ENCODE data around the gene DPP7. TPM values are rescaled to one million over a fixed set of nuclear protein-coding genes. Genes with fewer than 3 reads are reported as not detected.
A peak's percentile ranks its signal among the peaks of the same experiment; 100 is the strongest.

DPP7 gene
- total RNA-seq (2014; rRNA removed; shearing (Covaris generic)) (173 and 182 TPM in 2 replicates), total RNA-seq (2022) (154 TPM in 2 replicates), Bru-seq, nascent RNA (percentile 52 among the genes with signal in this experiment), BruChase-seq, experiment 1, labeled RNA remaining after a 6-hour chase (percentile 72 among the genes with signal in this experiment), BruChase-seq, experiment 2, labeled RNA remaining after a 2-hour chase (percentile 65 among the genes with signal in this experiment)
- long read RNA-seq, transcript DPP7-201 (13 exons, 1,590 nt), result major isoform, 75 of 278 reads
- long read RNA-seq, partial matches to known transcripts, result 60 of 278 reads
- long read RNA-seq, other reads (novel, unspliced or antisense), result 140 of 278 reads

DNA sequence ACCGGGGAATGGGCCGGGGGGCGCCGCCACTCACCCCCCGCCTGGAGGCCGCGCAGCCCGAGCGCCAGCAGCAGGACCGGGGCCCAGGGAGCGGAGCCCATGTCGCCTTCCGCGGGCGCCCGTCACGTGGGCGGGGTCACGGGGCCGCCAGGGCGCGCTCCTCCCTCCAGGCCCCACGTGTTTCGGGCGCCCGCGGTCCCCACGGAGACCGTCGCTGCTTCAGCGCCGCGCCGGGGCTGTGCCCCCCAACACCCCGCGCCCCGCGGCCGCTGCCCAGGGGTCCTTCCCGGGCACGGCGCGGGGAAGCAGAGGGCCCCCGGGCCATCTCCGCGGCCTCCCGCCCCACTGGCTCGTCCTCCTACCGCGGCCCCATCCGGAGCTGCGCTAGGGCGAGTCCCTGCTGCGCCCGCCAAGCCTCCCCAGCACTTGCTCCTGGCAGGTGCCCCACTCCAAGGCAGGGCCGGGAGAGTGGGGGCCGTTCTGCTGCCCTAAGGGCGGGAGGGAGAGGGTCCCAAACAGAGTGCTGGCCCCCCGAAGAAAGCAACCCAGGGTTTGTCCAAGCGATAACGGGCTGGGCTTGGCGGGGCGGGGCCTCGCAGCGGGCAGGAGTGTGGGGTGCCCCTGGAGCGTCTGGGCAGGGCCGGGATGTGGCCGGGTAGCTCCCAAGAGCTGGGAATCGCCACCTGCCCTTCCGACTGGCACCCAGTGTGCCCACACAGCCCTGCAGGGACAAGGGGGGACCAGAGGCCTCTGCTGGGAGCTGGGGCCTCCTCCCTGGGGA is at the start of gene DPP7:
Gene DPP7 (minus strand): TSS at position 121 of the 781 bp plus-strand sequence. CDS start 20 bp downstream, at position 101.
- no TSS peak for BruUV-seq (replicated peaks)

DNA sequence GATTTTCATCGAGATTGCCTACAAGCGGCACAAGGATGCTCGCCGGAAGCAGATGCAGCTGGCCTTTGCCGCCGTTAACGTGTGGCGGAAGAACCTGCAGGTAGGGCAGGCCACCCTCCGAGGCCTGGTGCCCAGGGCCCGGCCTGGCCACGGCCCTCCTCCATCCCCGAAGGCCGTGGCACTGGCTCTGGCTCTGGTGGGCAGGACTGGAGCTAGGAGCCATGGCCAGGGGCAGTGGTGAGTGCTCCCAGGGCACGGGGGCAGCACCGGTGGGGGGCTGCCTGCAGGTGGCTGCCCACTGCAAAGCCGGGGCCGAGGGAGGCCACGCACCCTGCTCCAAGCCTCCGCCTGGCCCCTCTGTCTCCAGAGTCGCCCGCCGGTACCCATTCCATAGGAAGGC is 49.3 kb upstream of the DPP7 start:
- no peaks in the 10 kb centered on the region for H3K36me3 ChIP-seq (ENCODE audit: insufficient read depth, low read length)
- BruUV-seq (replicated peaks), result no TSS peak
- TF ChIP-seq, protein P1, sequence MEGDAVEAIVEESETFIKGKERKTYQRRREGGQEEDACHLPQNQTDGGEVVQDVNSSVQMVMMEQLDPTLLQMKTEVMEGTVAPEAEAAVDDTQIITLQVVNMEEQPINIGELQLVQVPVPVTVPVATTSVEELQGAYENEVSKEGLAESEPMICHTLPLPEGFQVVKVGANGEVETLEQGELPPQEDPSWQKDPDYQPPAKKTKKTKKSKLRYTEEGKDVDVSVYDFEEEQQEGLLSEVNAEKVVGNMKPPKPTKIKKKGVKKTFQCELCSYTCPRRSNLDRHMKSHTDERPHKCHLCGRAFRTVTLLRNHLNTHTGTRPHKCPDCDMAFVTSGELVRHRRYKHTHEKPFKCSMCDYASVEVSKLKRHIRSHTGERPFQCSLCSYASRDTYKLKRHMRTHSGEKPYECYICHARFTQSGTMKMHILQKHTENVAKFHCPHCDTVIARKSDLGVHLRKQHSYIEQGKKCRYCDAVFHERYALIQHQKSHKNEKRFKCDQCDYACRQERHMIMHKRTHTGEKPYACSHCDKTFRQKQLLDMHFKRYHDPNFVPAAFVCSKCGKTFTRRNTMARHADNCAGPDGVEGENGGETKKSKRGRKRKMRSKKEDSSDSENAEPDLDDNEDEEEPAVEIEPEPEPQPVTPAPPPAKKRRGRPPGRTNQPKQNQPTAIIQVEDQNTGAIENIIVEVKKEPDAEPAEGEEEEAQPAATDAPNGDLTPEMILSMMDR (conservative IDR thresholded peaks at IDR 0.05; ENCODE audit: low read length), result no peak
- no peak for TF ChIP-seq EZH2phosphoT487 (IDR thresholded peaks at IDR 0.05; ENCODE audit: borderline replicate concordance, low read depth, low read length)
- no peaks in the 10 kb centered on the region for H3K79me2 ChIP-seq (ENCODE audit: insufficient read depth, low read depth, low read length)
- ChIA-PET CTCF (ENCODE audit: unreplicated experiment) (no interaction called here), POLR2A (no interaction called here)
- H3K4me1 ChIP-seq (ENCODE audit: insufficient read depth, low read length, poor library complexity, severe bottlenecking), result peaks cover 12% of the 10 kb centered on the region
- no peaks in the 10 kb centered on the region for H4K20me1 ChIP-seq (ENCODE audit: insufficient read depth, low read length)
- H3K9me2 ChIP-seq (ENCODE audit: insufficient read depth, low read length), result no peaks in the 10 kb centered on the region
- intact Hi-C loops (cut with micrococcal nuclease; ENCODE audit: unreplicated experiment), result no loop called here
- no peak for DNase-seq (ENCODE audit: low spot score)
- no peak overlapping the region for H3K4me3 ChIP-seq (ENCODE audit: low read depth, low read length, poor library complexity, severe bottlenecking)
- H3K4me2 ChIP-seq (ENCODE audit: low read length), result no peak overlapping the region
- H3K9me3 ChIP-seq (ENCODE audit: low read length), result no peaks in the 10 kb centered on the region
- H3K27ac ChIP-seq (ENCODE audit: low read depth, low read length, poor library complexity, severe bottlenecking), result no peak overlapping the region
- no peak overlapping the region for H2AFZ ChIP-seq (ENCODE audit: low read length)

More for the DNA sequence above, at the start of gene DPP7:
- Histone ChIP-seq H3K4me1 (ENCODE audit: insufficient read depth, low read length, poor library complexity, severe bottlenecking) (peaks cover 34% of the 10 kb centered on the region), H2AFZ (ENCODE audit: low read length) (peak within 1 kb of the TSS; percentile 59; the same call in 1 of the 2 replicates), H3K79me2 (ENCODE audit: insufficient read depth, low read depth, low read length) (no peaks in the 10 kb centered on the region), H3K9me2 (ENCODE audit: insufficient read depth, low read length) (no peaks in the 10 kb centered on the region), H3K9me3 (ENCODE audit: low read length) (no peaks in the 10 kb centered on the region), H3K36me3 (ENCODE audit: insufficient read depth, low read length) (peaks cover 28% of the 10 kb centered on the region), H3K4me2 (ENCODE audit: low read length) (peak within 1 kb of the TSS; percentile 71), H3K27ac (ENCODE audit: low read depth, low read length, poor library complexity, severe bottlenecking) (peak within 1 kb of the TSS; percentile 42), H4K20me1 (ENCODE audit: insufficient read depth, low read length) (no peaks in the 10 kb centered on the region), H3K4me3 (ENCODE audit: low read depth, low read length, poor library complexity, severe bottlenecking) (peak within 1 kb of the TSS; percentile 95)
- ChIA-PET CTCF (ENCODE audit: unreplicated experiment) (interaction anchor here (0.5 kb wide), 1 partner anchor 103 kb away, joined by 3 read pairs; no protein-coding TSS in a partner anchor), POLR2A (interaction anchor here (0.8 to 1.2 kb wide), 2 partner anchors 44 to 75 kb away, joined by 3 to 4 read pairs; partner anchors contain the start of gene SAPCD2)
- intact Hi-C loops (cut with micrococcal nuclease; ENCODE audit: unreplicated experiment), result loop anchor here (2.0 to 5.0 kb wide), 3 partner anchors 37 to 72 kb away; partner anchors contain the start of genes ANAPC2 and SSNA1
- DNase-seq (ENCODE audit: low spot score), result peak; percentile 82
- no peak for TF ChIP-seq EZH2phosphoT487 (IDR thresholded peaks at IDR 0.05; ENCODE audit: borderline replicate concordance, low read depth, low read length)
- TF ChIP-seq, protein P1 (conservative IDR thresholded peaks at IDR 0.05; ENCODE audit: low read length), result no peak

All from OCI-LY7 (cell line).